Left ventricle myocardium superior (tissue), 1 donor: ENCODE results near the gene PRSS53. TPM values are rescaled to one million over a fixed set of nuclear protein-coding genes. Genes with fewer than 3 reads are reported as not detected.
"Not testable (repeated sequence)": the region's sequence is repeated elsewhere in the genome, so short reads cannot be mapped to it uniquely, and the experiment has no call there.

ENCODE experiments used
- ATAC-seq: fragments of 200-7000 bp; cut with Tn5 transposase; one replicate; pipeline ENCODE4 v1.9.1; 2020; ENCODE audit warnings: mild to moderate bottlenecking, moderate library complexity
- DNase-seq: peaks from one replicate; pipeline ENCODE4 v3.0.0-alpha.2; 2020
- intact Hi-C: fragments of 100-400 bp; cut with micrococcal nuclease; formaldehyde crosslinking; loops from one replicate; pipeline ENCODE4 v1.11.0; 2022
- long read RNA-seq: library from polyadenylated mRNA; unstranded; transcript quantifications from one replicate; pipeline ENCODE4 v2.0.0, GENCODE V29; 2021
- total RNA-seq: library from RNA; stranded (reverse); fragmentation: NEBNext Ultra II Directional; extraction: Animal tissue kit (Norgen Biotek cat#: 25700); gene quantifications from one replicate; pipeline ENCODE4 v1.2.1, GENCODE V29; 2021
- donor health status: DM: no; HTN: yes; CAD: no; lungs with severe emphysema.

PRSS53 gene
- total RNA-seq = 0.87 TPM
- long read RNA-seq, partial matches to known transcripts = 1 of 1 reads
- long read RNA-seq, other reads (novel, unspliced or antisense) = 0 of 1 reads

GRCh38 chr16:31088459-31089183 lies at the start of gene PRSS53:
TSS of gene PRSS53 (minus strand) at chr16:31088943. CDS start at chr16:31088809, 134 bp downstream.
- intact Hi-C loops = no loop called here
- DNase-seq = no peak

GRCh38 chr16:31136822-31137499 lies 48.2 kb upstream of the PRSS53 start:
- intact Hi-C loops, ATAC-seq, DNase-seq: not testable (repeated sequence)

More at GRCh38 chr16:31088459-31089183, at the start of gene PRSS53:
- ATAC-seq = no peak

DNA sequence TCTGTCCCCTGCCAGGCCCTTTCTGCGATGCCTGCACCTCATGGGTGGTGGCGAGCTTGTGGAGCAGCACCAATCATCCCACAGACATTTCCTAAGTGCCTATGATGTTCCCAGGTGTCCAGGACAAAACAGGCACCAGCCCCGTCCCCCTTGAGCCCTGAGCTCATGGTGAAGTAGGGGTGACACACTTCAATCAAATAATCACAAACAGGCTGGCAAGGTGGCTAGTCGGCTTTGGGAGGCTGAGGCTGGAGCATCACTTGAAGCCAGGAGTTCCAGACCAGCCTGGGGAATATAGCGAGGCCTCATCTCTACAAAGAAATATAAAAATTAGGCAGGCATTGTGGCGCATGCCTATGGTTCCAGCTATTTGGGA lies 47.5 kb upstream of the PRSS53 start:
- intact Hi-C loops = no loop called here
- DNase-seq (no peak), ATAC-seq (no peak)

GRCh38 chr16:31135535-31136286 lies 47.0 kb upstream of the PRSS53 start, which contains the start of gene PRSS8:
TSS of gene PRSS8 (minus strand) at chr16:31135727. CDS start at chr16:31135498, 229 bp downstream.
- DNase-seq = no peak
- ATAC-seq = no peak
- intact Hi-C loops = no loop called here

- DNase-seq = no peak
- ATAC-seq = no peak
- intact Hi-C loops = no loop called here
These were observed 46.1 kb upstream of the PRSS53 start for GRCh38 chr16:31134625-31135534.

DNA sequence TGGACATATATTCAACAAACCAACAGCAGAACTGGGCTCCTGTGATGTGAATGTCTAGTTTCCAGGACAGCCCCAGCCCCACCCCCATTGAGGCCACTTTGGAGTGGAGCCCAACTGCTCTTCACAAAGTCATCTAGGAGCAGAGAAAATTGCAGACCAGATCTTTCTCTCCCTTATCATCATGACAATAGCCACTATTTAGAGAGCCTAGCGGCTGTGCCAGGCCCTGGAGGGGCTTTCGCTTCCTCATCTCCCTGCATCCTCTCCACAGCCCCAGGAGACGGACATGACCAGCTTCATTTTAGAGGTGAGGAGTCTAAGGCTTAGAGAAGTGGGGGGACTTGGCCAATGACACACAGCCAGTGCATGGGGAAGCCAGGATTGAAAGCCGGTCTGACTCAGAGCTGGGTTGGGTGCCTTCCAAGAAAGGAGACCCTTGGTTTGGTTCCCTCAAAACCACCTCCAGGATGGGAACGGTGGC lies 45.4 kb upstream of the PRSS53 start:
- no peak for ATAC-seq
- intact Hi-C loops = no loop called here

DNA sequence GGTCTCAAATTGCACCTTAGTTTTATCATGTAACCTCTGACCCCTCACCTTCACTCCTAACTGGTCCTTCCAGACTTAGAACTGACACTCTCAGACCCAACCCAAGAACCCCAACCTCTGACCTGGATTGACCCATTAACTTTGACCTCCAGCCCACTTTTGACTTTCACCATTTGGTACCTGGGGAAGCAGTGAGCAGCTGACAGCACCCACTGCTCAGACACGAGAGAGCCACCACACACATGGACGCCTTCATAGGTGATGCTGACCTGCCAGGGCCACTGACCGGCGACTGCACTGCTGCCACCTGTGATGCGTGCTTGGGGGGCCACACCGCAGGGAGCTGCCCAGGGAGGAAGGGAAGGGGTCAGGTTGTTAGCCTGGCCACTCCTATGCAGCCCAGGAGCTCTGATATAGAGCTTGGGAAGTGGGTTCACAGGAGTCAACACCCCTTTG lies 44.3 kb upstream of the PRSS53 start:
- intact Hi-C loops = no loop called here
- no peak for DNase-seq
- ATAC-seq = no peak

More for the DNA sequence above, 45.4 kb upstream of the PRSS53 start:
- DNase-seq = no peak

- ATAC-seq (no peak), DNase-seq (no peak)
- intact Hi-C loops = no loop called here
These were observed 43.7 kb upstream of the PRSS53 start for GRCh38 chr16:31132303-31132979.

DNA sequence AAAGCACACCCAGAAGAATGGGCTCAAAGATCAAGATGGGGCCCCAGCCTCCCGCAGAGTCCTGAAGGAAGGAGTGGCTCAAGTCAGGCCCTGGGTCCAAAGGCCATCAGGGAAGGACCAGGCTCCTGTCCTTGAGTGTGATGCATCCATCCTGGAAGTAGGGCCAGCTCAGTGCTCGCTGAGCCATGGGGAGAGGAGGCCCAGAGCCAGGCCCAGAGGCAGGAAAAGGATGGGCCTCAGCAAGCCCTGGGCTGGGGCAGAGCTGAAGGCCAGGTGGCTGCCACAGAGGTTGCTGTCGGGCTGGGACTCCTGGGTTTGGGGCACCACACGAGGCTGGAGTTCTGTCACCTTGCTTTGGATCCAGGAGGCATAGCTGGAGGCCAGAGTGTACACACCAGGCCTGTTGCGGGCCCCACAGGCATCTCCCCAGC lies 43.1 kb upstream of the PRSS53 start:
- ATAC-seq (no peak), DNase-seq (no peak)
- intact Hi-C loops = no loop called here

GRCh38 chr16:31131416-31131815 lies 42.7 kb upstream of the PRSS53 start:
- ATAC-seq = no peak

GRCh38 chr16:31130899-31131298 lies 42.2 kb upstream of the PRSS53 start:
- intact Hi-C loops = no loop called here
- ATAC-seq (no peak), DNase-seq (no peak)

More at GRCh38 chr16:31131416-31131815, 42.7 kb upstream of the PRSS53 start:
- DNase-seq = no peak
- intact Hi-C loops = no loop called here

DNA sequence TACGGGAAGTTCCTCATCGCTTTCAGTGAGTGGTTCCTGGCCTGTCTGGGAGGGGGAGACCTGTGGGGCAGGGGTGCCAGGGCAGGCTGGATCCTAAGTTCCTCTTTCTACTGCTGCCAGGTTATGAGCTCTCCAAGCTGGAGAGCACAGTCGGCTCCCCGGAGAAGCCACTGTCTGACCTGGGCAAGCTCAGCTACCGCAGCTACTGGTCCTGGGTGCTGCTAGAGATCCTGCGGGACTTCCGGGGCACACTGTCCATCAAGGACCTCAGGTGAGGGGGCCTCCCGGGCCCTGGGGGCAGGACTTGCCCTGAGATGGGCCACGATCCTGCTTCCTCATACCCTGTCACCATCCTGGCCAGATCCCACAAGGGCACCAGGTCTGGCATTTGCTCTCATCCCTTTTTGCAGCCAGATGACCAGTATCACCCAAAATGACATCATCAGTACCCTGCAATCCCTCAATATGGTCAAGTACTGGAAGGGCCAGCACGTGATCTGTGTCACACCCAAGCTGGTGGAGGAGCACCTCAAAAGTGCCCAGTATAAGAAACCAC lies 41.7 kb upstream of the PRSS53 start:
- DNase-seq (no peak), ATAC-seq (no peak)
- intact Hi-C loops = no loop called here

DNA sequence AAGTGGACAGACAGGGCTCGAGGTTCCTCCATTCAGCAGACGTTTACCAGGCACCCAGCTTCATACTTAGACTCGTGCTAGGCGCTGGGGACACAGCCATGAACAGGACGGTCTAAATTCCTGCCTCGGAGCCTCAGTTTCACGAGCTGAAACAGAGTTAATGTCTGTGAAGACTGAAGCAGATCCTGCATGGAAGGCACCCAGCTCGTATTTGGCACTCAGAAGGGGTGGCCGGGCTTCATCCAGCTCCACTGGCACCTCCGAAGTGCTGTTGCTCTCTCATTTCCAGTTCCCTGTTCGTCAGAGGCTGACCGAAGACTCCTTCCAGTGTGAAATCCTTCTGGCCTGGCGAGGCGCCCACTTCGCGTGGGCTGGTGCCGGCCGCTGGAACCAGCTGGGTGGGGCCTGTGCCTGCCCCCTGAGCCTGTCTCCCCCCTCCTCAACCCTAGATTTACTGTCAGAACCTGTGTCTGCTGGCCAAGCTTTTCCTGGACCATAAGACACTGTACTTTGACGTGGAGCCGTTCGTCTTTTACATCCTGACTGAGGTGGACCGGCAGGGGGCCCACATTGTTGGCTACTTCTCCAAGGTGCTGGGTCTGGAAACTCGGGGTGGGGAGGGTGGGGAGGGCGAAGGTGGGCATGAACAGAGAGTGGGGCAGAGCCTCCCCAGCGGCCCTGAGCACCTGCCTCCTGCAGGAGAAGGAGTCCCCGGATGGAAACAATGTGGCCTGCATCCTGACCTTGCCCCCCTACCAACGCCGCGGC lies 41.0 kb upstream of the PRSS53 start:
- intact Hi-C loops = no loop called here
- peak; percentile 37 for ATAC-seq
- peak; percentile 81 for DNase-seq

GRCh38 chr16:31128711-31129567 lies 40.2 kb upstream of the PRSS53 start:
- ATAC-seq (peak; percentile 70), DNase-seq (no peak)
- intact Hi-C loops = no loop called here

- DNase-seq (no peak), ATAC-seq (no peak)
- intact Hi-C loops = no loop called here
These were observed 38.4 kb upstream of the PRSS53 start for GRCh38 chr16:31127182-31127581.

- ATAC-seq = no peak
- no peak for DNase-seq
- intact Hi-C loops = no loop called here
These were observed 37.1 kb upstream of the PRSS53 start for GRCh38 chr16:31125844-31126243.
